Measurements from ENCODE around the gene KCNK15.

The KCNK15 gene

GRCh38 chr20:44723391-44723790, 22.3 kb upstream of the KCNK15 start:
- H3K27ac ChIP-seq, result no peak overlapping the region
- no peak for TF ChIP-seq ZFX (IDR thresholded peaks at IDR 0.05; ENCODE audit: borderline replicate concordance)
- TF ChIP-seq, protein P1, sequence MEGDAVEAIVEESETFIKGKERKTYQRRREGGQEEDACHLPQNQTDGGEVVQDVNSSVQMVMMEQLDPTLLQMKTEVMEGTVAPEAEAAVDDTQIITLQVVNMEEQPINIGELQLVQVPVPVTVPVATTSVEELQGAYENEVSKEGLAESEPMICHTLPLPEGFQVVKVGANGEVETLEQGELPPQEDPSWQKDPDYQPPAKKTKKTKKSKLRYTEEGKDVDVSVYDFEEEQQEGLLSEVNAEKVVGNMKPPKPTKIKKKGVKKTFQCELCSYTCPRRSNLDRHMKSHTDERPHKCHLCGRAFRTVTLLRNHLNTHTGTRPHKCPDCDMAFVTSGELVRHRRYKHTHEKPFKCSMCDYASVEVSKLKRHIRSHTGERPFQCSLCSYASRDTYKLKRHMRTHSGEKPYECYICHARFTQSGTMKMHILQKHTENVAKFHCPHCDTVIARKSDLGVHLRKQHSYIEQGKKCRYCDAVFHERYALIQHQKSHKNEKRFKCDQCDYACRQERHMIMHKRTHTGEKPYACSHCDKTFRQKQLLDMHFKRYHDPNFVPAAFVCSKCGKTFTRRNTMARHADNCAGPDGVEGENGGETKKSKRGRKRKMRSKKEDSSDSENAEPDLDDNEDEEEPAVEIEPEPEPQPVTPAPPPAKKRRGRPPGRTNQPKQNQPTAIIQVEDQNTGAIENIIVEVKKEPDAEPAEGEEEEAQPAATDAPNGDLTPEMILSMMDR (IDR thresholded peaks at IDR 0.05), result no peak

DNA sequence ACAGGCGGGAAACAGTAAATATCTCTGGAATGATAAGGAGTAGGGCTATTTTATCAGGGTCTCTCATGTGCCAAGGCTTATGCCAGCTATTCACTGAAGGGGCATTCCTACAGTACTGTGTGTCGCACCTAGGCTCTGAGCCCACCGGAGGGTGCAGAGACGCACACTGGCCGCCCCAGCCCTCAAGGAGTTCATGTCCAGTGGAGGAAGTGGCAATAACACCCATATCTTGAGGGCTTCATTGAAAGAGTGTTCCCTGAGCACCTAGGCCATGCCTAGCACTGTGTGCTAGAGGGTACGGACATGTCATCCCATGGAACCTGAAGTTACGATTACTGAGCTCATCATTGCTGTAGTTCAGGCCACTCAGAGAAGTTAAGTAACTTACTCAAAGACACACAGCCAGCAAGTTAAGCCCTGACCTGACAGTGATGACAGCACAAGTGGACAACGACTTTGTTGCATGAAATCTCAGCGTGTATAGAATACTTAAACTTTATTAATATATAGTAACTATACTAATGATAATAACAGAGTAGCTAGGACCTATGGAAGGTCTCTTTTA, 21.8 kb upstream of the KCNK15 start:
- TF ChIP-seq, protein P1 (IDR thresholded peaks at IDR 0.05), result no peak
- TF ChIP-seq ZFX (IDR thresholded peaks at IDR 0.05; ENCODE audit: borderline replicate concordance), result no peak
- no peak overlapping the region for H3K27ac ChIP-seq

DNA sequence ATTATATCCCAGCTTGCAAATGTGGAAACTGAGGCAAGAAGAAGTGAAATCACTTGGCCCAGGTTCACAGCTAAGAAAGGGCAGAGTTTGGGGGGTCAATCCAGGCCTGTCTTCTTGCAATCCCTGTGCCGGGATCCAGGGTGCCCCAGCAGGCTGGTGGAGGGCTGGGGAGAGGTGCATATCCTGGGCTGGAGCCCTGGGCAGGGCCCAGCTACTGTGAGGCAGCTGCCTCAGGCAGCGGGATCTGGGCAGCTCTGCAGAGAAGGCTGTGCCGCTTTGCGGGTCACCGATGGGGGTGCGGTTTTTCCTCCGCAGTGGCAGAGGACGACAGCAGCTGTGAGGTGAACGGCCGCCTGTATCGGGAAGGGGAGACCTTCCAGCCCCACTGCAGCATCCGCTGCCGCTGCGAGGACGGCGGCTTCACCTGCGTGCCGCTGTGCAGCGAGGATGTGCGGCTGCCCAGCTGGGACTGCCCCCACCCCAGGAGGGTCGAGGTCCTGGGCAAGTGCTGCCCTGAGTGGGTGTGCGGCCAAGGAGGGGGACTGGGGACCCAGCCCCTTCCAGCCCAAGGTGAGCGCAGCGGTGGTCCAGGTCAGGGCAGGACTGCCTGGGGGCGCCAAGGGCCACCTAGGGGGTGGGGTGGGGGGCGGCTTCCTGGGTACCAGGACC, 21.1 kb upstream of the KCNK15 start:
- H3K27ac ChIP-seq, result no peak overlapping the region
- TF ChIP-seq, protein P1 (IDR thresholded peaks at IDR 0.05), result no peak
- TF ChIP-seq ZFX (IDR thresholded peaks at IDR 0.05; ENCODE audit: borderline replicate concordance), result no peak

- H3K27ac ChIP-seq, result no peak overlapping the region
- TF ChIP-seq, protein P1 (IDR thresholded peaks at IDR 0.05), result no peak
- no peak for TF ChIP-seq ZFX (IDR thresholded peaks at IDR 0.05; ENCODE audit: borderline replicate concordance)
These were observed 19.8 kb upstream of the KCNK15 start for GRCh38 chr20:44725837-44726236.

GRCh38 chr20:44727039-44727438, 18.6 kb upstream of the KCNK15 start:
- TF ChIP-seq, protein P1 (IDR thresholded peaks at IDR 0.05), result no peak
- no peak for TF ChIP-seq ZFX (IDR thresholded peaks at IDR 0.05; ENCODE audit: borderline replicate concordance)
- H3K27ac ChIP-seq, result no peak overlapping the region

- no peak overlapping the region for H3K27ac ChIP-seq
- TF ChIP-seq, protein P1 (IDR thresholded peaks at IDR 0.05), result no peak
- TF ChIP-seq ZFX (IDR thresholded peaks at IDR 0.05; ENCODE audit: borderline replicate concordance), result no peak
These were observed 18.0 kb upstream of the KCNK15 start for GRCh38 chr20:44727651-44728050.

- TF ChIP-seq, protein P1 (IDR thresholded peaks at IDR 0.05), result no peak
- no peak for TF ChIP-seq ZFX (IDR thresholded peaks at IDR 0.05; ENCODE audit: borderline replicate concordance)
- peak overlapping the region; percentile 15 for H3K27ac ChIP-seq
These were observed 16.7 kb upstream of the KCNK15 start for GRCh38 chr20:44728801-44729443.
